AG10803 (cell line): ENCODE data around the gene CETN1.
A peak's percentile ranks its signal among the peaks of the same experiment; 100 is the strongest.

Experiments
- DNase-seq: peaks from one replicate; pipeline ENCODE4 v3.0.0; 2010; ENCODE audit warnings: low read depth
- H3K4me3 ChIP-seq: 2 replicates; pipeline ENCODE4 v1.5.1; 2011; ENCODE audit warnings: mild to moderate bottlenecking, low read length, control low read depth
- TF ChIP-seq, protein P1 (sequence below): conservative IDR thresholded peaks from 2 replicates; pipeline ENCODE4 v1.5.1; 2011; ENCODE audit warnings: mild to moderate bottlenecking, low read length, control low read depth, inconsistent platforms

CETN1 gene

DNA sequence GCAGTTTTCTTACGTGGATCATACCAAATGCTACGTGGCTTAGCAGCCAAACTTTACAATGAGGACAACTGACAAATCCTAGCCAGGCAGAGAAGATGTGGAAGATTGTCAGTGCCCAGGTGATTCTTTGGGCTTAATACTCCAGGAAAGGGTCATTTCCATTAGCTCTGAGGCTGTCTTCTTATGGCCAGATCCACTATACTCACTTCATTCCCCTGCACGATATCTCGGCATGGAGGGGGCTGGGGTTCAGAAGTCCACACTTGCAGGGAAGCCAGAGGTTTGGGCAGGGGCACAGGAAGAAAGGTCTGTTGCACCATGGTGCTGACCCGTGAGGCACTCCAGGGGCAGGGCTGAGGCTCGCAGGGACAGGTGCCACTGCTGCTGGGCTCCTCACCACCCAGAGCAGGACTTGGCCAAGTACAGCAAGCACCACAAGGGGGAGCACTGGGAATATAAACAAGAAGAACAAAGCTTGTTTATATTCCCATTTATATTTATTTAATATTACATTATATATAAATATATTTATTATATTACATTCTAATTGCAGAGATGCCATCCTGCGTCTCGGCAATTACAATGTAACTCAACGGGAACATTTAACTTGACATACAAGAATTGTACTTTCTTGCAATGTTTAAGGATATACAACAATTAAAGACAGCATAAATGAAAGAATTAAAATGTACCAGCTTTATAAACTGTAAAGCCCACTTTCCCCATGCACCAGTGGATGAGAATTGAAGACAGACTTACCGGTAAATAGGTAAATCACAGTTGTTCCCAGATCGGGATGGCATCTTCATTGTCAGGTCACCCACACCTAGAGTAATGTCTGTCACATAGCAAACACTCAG is 43.8 kb downstream of the CETN1 start:
- TF ChIP-seq, protein P1, sequence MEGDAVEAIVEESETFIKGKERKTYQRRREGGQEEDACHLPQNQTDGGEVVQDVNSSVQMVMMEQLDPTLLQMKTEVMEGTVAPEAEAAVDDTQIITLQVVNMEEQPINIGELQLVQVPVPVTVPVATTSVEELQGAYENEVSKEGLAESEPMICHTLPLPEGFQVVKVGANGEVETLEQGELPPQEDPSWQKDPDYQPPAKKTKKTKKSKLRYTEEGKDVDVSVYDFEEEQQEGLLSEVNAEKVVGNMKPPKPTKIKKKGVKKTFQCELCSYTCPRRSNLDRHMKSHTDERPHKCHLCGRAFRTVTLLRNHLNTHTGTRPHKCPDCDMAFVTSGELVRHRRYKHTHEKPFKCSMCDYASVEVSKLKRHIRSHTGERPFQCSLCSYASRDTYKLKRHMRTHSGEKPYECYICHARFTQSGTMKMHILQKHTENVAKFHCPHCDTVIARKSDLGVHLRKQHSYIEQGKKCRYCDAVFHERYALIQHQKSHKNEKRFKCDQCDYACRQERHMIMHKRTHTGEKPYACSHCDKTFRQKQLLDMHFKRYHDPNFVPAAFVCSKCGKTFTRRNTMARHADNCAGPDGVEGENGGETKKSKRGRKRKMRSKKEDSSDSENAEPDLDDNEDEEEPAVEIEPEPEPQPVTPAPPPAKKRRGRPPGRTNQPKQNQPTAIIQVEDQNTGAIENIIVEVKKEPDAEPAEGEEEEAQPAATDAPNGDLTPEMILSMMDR = peak; percentile 80
- peak; percentile 76 for DNase-seq
- H3K4me3 ChIP-seq = no peak overlapping the region

DNA sequence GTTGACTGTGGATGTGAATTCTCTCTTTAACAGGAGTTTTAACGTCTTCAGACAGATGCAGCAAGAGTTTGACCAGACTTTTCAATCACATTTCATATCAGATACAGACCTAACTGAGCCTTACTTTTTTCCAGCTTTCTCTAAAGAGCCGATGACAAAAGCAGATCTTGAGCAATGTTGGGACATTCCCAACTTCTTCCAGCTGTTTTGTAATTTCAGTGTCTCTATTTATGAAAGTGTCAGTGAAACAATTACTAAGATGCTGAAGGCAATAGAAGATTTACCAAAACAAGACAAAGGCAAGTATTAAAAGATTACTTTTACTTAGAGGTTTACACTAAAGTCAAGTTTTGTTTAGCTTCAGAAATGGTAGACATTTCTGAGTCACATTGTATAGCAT is 47.1 kb downstream of the CETN1 start:
- no peak overlapping the region for H3K4me3 ChIP-seq
- TF ChIP-seq, protein P1 = no peak
- peak; percentile 48 for DNase-seq

DNA sequence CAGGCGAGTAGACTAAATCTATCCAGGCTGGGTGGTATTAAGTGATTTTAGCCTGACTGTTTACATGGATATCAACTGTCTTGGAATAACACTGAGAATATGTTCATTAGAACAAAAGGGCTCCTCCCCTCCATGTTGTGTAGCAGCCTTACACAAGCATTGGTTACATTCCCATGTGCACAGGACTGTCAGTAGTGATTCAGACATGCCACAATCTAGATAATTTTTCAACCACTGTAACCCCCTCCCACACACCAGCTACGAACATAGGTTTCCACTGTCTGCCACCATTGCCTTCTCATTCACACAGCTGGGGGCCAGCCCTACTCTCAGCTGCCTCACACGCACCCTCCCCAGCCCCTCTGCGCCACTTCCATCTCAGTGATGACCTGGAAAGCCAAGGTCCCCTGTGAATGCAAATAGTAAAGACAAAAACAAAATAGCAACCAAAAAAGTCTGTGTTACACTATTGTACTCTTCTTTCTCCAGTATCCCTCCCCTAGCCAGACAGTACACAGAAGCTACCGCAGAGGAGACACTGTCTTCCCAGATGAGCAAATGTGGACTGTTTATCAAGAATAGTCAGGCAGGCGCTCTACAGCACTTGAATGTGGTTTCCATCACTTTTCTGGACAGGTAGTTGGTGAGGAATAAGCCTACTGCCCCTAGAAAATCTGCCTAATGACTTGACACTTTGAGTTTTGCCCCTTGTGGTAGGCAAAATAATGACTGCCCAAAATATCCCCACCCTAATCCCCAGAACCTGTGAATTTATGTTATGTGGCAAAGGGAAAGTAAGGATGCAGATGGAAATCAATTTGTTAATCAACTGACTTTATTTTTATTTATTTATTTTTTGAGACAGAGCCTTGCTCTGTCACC is 49.3 kb downstream of the CETN1 start:
- no peak for DNase-seq
- TF ChIP-seq, protein P1 = peak; percentile 0; the same call in 1 of the 2 replicates
- H3K4me3 ChIP-seq = no peak overlapping the region

GRCh38 chr18:631560-631959 is 51.4 kb downstream of the CETN1 start:
- H3K4me3 ChIP-seq = no peak overlapping the region
- no peak for DNase-seq
- TF ChIP-seq, protein P1 = no peak
